Mesothelial cell of epicardium (in vitro differentiated cells): ENCODE measurements around the gene PAQR4. TPM values are rescaled to one million over a fixed set of nuclear protein-coding genes. Genes with fewer than 3 reads are reported as not detected.

ENCODE experiments used
- DNase-seq, 2 experiments: peaks; one replicate each; pipeline ENCODE4 v3.0.0; 2021; ENCODE audit warnings: low spot score in 2 of 2; ENCODE audit not compliant: unreplicated experiment in 2 of 2
- H3K27ac Mint-ChIP-seq: 2 replicates; pipeline ENCODE4 v1.8.0; 2021; ENCODE audit warnings: mixed read lengths
- H3K27me3 Mint-ChIP-seq: 2 replicates; pipeline ENCODE4 v1.8.0; 2021; ENCODE audit warnings: low read depth, mixed read lengths
- H3K36me3 Mint-ChIP-seq: 2 replicates; pipeline ENCODE4 v1.8.0; 2021; ENCODE audit warnings: mixed read lengths
- H3K4me1 Mint-ChIP-seq: 2 replicates; pipeline ENCODE4 v1.8.0; 2021; ENCODE audit warnings: mixed read lengths
- H3K4me3 Mint-ChIP-seq: 2 replicates; pipeline ENCODE4 v1.8.0; 2021; ENCODE audit warnings: mild to moderate bottlenecking, moderate library complexity, mixed read lengths
- H3K9me3 Mint-ChIP-seq: 2 replicates; pipeline ENCODE4 v1.8.0; 2021; ENCODE audit warnings: mixed read lengths
- CTCF ChIP-seq: fragments of 200-600 bp; sonication (generic); IDR thresholded peaks from one replicate; pipeline ENCODE4 v1.5.0; 2021; ENCODE audit warnings: antibody characterized with exemption; ENCODE audit not compliant: unreplicated experiment
- total RNA-seq: library from RNA; stranded (reverse); gene quantifications from 3 replicates; pipeline ENCODE4 v1.2.1, GENCODE V29; 2021

The PAQR4 gene
- total RNA-seq, 1 donor from 2014 or later, result 10.1 TPM

DNA sequence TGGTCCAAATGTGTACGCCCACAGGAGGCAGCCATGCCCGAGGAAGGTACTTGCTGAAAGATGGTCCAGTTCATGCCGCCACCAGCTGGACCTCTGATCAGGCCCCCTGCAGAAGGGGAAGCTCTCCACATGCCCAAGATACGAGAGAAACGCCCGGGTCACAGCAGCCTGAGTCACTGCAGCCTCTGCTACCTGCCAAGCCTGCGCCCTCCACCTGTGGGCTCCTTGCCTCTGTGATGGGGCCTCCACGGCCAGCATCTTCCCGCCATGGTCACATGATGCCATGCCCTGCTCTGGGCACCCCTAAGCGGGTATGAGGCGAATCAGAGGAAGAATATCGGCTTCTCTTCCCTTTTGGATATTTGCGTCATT is 18.8 kb upstream of the PAQR4 start:
- Mint-ChIP-seq H3K9me3 (no peaks in the 10 kb centered on the region), H3K27ac (no peak overlapping the region), H3K36me3 (peaks cover 11% of the 10 kb centered on the region)

GRCh38 chr16:2950773-2951172 is 18.4 kb upstream of the PAQR4 start:
- Mint-ChIP-seq H3K27me3 (no peaks in the 10 kb centered on the region), H3K36me3 (peaks cover 11% of the 10 kb centered on the region), H3K4me3 (no peak overlapping the region), H3K9me3 (no peaks in the 10 kb centered on the region), H3K4me1 (peaks cover 2% of the 10 kb centered on the region), H3K27ac (no peak overlapping the region)
- DNase-seq, result no peak
- no peak for TF ChIP-seq CTCF

More for the DNA sequence above, 18.8 kb upstream of the PAQR4 start:
- no peak for TF ChIP-seq CTCF
- peaks cover 2% of the 10 kb centered on the region for H3K4me1 Mint-ChIP-seq
- DNase-seq, result no peak
- H3K27me3 Mint-ChIP-seq, result no peaks in the 10 kb centered on the region
- H3K4me3 Mint-ChIP-seq, result no peak overlapping the region

DNA sequence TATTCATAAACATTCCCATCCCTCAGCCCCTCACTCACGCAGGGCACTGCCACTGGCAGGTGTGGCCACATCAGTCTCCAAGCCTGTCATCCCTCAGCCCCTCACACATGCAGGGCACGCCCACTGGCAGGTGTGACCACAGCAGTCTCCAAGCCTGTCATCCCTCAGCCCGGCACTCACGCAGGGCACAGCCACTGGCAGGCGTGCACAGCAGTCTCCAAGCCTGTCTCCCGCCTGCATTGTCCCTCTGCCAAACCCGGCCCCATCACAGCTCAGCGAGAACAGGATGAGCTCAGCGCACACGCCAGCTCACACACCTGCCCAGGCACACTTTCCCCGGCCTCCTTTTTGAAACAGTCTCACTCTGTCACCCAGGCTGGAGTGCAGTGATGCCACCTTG is 16.5 kb upstream of the PAQR4 start:
- Mint-ChIP-seq H3K27ac (no peak overlapping the region), H3K9me3 (no peaks in the 10 kb centered on the region), H3K36me3 (peaks cover 2% of the 10 kb centered on the region), H3K4me1 (peaks cover 10% of the 10 kb centered on the region), H3K27me3 (no peaks in the 10 kb centered on the region), H3K4me3 (no peak overlapping the region)
- TF ChIP-seq CTCF, result no peak
- DNase-seq, result no peak

- Mint-ChIP-seq H3K9me3 (no peaks in the 10 kb centered on the region), H3K4me3 (no peak overlapping the region), H3K27ac (no peak overlapping the region), H3K36me3 (no peaks in the 10 kb centered on the region), H3K27me3 (peaks cover under 1% of the 10 kb centered on the region), H3K4me1 (peaks cover 10% of the 10 kb centered on the region)
- no peak for DNase-seq
- no peak for TF ChIP-seq CTCF
Observed at GRCh38 chr16:2953706-2954627, 15.2 kb upstream of the PAQR4 start.

- no peak for DNase-seq
- no peak for TF ChIP-seq CTCF
- Mint-ChIP-seq H3K4me1 (peaks cover 10% of the 10 kb centered on the region), H3K4me3 (no peak overlapping the region), H3K27ac (no peak overlapping the region), H3K27me3 (peaks cover 5% of the 10 kb centered on the region), H3K9me3 (no peaks in the 10 kb centered on the region), H3K36me3 (no peaks in the 10 kb centered on the region)
Observed at GRCh38 chr16:2954656-2955381, 14.3 kb upstream of the PAQR4 start.
